Measurements from ENCODE around the gene MGME1. TPM values are rescaled to one million over a fixed set of nuclear protein-coding genes. Genes with fewer than 3 reads are reported as not detected.

MGME1 gene
- total RNA-seq, 2 donors from 2014 or later = 7.4 to 8.8 TPM

GRCh38 chr20:17966432-17967310 lies 2.1 kb upstream of the MGME1 start:
- no peaks in the 10 kb centered on the region for H3K9me3 ChIP-seq
- no peaks in the 10 kb centered on the region for H3K27me3 ChIP-seq (replicated peaks; ENCODE audit: insufficient read depth)
- DNase-seq (ENCODE audit: low spot score) = no peak
- peak overlapping the region; percentile 95 to 96 for H3K27ac ChIP-seq
- H3K4me1 ChIP-seq (ENCODE audit: control insufficient read depth in 1 of 2, low read depth in 2 of 2) = peaks cover 27 to 66% of the 10 kb centered on the region in 2 donors
- H3K36me3 ChIP-seq = no peaks in the 10 kb centered on the region
- no peak for ATAC-seq (ENCODE audit: insufficient number of reproducible peaks, low FRiP score, low read depth)
- TF ChIP-seq, protein P1, sequence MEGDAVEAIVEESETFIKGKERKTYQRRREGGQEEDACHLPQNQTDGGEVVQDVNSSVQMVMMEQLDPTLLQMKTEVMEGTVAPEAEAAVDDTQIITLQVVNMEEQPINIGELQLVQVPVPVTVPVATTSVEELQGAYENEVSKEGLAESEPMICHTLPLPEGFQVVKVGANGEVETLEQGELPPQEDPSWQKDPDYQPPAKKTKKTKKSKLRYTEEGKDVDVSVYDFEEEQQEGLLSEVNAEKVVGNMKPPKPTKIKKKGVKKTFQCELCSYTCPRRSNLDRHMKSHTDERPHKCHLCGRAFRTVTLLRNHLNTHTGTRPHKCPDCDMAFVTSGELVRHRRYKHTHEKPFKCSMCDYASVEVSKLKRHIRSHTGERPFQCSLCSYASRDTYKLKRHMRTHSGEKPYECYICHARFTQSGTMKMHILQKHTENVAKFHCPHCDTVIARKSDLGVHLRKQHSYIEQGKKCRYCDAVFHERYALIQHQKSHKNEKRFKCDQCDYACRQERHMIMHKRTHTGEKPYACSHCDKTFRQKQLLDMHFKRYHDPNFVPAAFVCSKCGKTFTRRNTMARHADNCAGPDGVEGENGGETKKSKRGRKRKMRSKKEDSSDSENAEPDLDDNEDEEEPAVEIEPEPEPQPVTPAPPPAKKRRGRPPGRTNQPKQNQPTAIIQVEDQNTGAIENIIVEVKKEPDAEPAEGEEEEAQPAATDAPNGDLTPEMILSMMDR (IDR thresholded peaks at IDR 0.05) = peak; percentile 25
- peak overlapping the region; percentile 97 for H3K4me3 ChIP-seq

- peak overlapping the region; percentile 95 to 96 for H3K27ac ChIP-seq
- peak overlapping the region; percentile 97 for H3K4me3 ChIP-seq
- H3K36me3 ChIP-seq = no peaks in the 10 kb centered on the region
- ATAC-seq (ENCODE audit: insufficient number of reproducible peaks, low FRiP score, low read depth) (no peak), DNase-seq (ENCODE audit: low spot score) (no peak)
- peaks cover 38 to 65% of the 10 kb centered on the region in 2 donors for H3K4me1 ChIP-seq (ENCODE audit: control insufficient read depth in 1 of 2, low read depth in 2 of 2)
- H3K27me3 ChIP-seq (replicated peaks; ENCODE audit: insufficient read depth) = no peaks in the 10 kb centered on the region
- no peaks in the 10 kb centered on the region for H3K9me3 ChIP-seq
- TF ChIP-seq, protein P1 (IDR thresholded peaks at IDR 0.05) = no peak
Observed at GRCh38 chr20:17967521-17968365, 1.1 kb upstream of the MGME1 start.

- H3K36me3 ChIP-seq = no peaks in the 10 kb centered on the region
- TF ChIP-seq, protein P1 (IDR thresholded peaks at IDR 0.05) = no peak
- H3K4me1 ChIP-seq (ENCODE audit: control insufficient read depth in 1 of 2, low read depth in 2 of 2) = peaks cover 51 to 76% of the 10 kb centered on the region in 2 donors
- DNase-seq (ENCODE audit: low spot score) = no peak
- H3K4me3 ChIP-seq = peak overlapping the region; percentile 97
- H3K27me3 ChIP-seq (replicated peaks; ENCODE audit: insufficient read depth) = no peaks in the 10 kb centered on the region
- ATAC-seq (ENCODE audit: insufficient number of reproducible peaks, low FRiP score, low read depth) = no peak
- peak overlapping the region; percentile 95 to 96 for H3K27ac ChIP-seq
- H3K9me3 ChIP-seq = no peaks in the 10 kb centered on the region
Observed at GRCh38 chr20:17969278-17969883, 563 bp downstream of the MGME1 start.

GRCh38 chr20:17969884-17970409 lies 1.1 kb downstream of the MGME1 start:
- no peaks in the 10 kb centered on the region for H3K36me3 ChIP-seq
- no peaks in the 10 kb centered on the region for H3K27me3 ChIP-seq (replicated peaks; ENCODE audit: insufficient read depth)
- ATAC-seq (ENCODE audit: insufficient number of reproducible peaks, low FRiP score, low read depth) (no peak), DNase-seq (ENCODE audit: low spot score) (no peak)
- H3K4me3 ChIP-seq = peak overlapping the region; percentile 97
- no peaks in the 10 kb centered on the region for H3K9me3 ChIP-seq
- H3K27ac ChIP-seq = peak overlapping the region; percentile 95 to 96
- TF ChIP-seq, protein P1 (IDR thresholded peaks at IDR 0.05) = no peak
- peaks cover 51 to 72% of the 10 kb centered on the region in 2 donors for H3K4me1 ChIP-seq (ENCODE audit: control insufficient read depth in 1 of 2, low read depth in 2 of 2)
